DOHH2 (cell line): ENCODE results near the gene IRF4.

Source experiments
- H3F3A ChIP-seq: fragments of 200-600 bp; sonication (generic), shearing (Covaris generic); 2 replicates; pipeline ENCODE4 v1.6.0; 2016; ENCODE audit warnings: antibody characterized with exemption, mild to moderate bottlenecking; ENCODE audit not compliant: control insufficient read depth, insufficient read depth
- H3K27ac ChIP-seq: fragments of 200-600 bp; sonication (generic); 2 replicates; pipeline ENCODE4 v1.5.1; 2014; ENCODE audit warnings: low read depth, mild to moderate bottlenecking, low read length, moderate library complexity
- H3K27me3 ChIP-seq: fragments of 200-600 bp; sonication (generic); 2 replicates; pipeline ENCODE4 v1.6.1; 2014; ENCODE audit warnings: mild to moderate bottlenecking, low read length, mixed read lengths; ENCODE audit not compliant: control insufficient read depth
- H3K36me3 ChIP-seq: fragments of 200-600 bp; sonication (generic); 2 replicates; pipeline ENCODE4 v1.6.1; 2014; ENCODE audit warnings: mild to moderate bottlenecking, low read length, moderate library complexity, mixed read lengths; ENCODE audit not compliant: control insufficient read depth
- H3K4me1 ChIP-seq: fragments of 200-600 bp; sonication (generic); 2 replicates; pipeline ENCODE4 v1.6.1; 2014; ENCODE audit warnings: mild to moderate bottlenecking, low read length, mixed read lengths; ENCODE audit not compliant: control insufficient read depth
- H3K4me2 ChIP-seq: fragments of 200-600 bp; sonication (generic); 2 replicates; pipeline ENCODE4 v1.6.0; 2014; ENCODE audit warnings: mild to moderate bottlenecking, low read length, moderate library complexity
- H3K4me3 ChIP-seq: fragments of 200-600 bp; sonication (generic); 2 replicates; pipeline ENCODE4 v1.5.1; 2014; ENCODE audit warnings: mild to moderate bottlenecking, low read length, mixed read lengths
- H3K79me2 ChIP-seq: fragments of 200-600 bp; sonication (generic); 2 replicates; pipeline ENCODE4 v1.6.1; 2014; ENCODE audit warnings: mild to moderate bottlenecking, low read length, mixed read lengths; ENCODE audit not compliant: control insufficient read depth
- H3K9me2 ChIP-seq: fragments of 200-600 bp; sonication (generic); replicated peaks from 2 replicates; pipeline ENCODE4 v1.6.1; 2014; ENCODE audit warnings: mild to moderate bottlenecking, low read length, mixed read lengths; ENCODE audit not compliant: control insufficient read depth
- H3K9me3 ChIP-seq: fragments of 200-600 bp; sonication (generic); 2 replicates; pipeline ENCODE4 v1.6.1; 2014; ENCODE audit warnings: antibody characterized with exemption, low read length, mixed read lengths; ENCODE audit not compliant: control insufficient read depth, insufficient read depth
- H4K20me1 ChIP-seq: fragments of 200-600 bp; sonication (generic); 2 replicates; pipeline ENCODE4 v1.6.0; 2014; ENCODE audit warnings: low read depth, mild to moderate bottlenecking, antibody characterized with exemption, low read length, moderate library complexity; ENCODE audit not compliant: control insufficient read depth, insufficient read depth
- EZH2phosphoT487 ChIP-seq: fragments of 200-600 bp; sonication (generic); IDR thresholded peaks from 2 replicates; pipeline ENCODE4 v1.6.1; 2017; ENCODE audit warnings: borderline replicate concordance, mild to moderate bottlenecking, antibody characterized with exemption, low read length, moderate library complexity, mixed read lengths
- TF ChIP-seq, protein P1 (sequence below): fragments of 200-600 bp; sonication (generic); IDR thresholded peaks from one replicate; pipeline ENCODE4 v1.5.1; 2014; ENCODE audit warnings: antibody characterized with exemption, mild to moderate bottlenecking, low read depth, low read length; ENCODE audit not compliant: poor library complexity, severe bottlenecking

The IRF4 gene

DNA sequence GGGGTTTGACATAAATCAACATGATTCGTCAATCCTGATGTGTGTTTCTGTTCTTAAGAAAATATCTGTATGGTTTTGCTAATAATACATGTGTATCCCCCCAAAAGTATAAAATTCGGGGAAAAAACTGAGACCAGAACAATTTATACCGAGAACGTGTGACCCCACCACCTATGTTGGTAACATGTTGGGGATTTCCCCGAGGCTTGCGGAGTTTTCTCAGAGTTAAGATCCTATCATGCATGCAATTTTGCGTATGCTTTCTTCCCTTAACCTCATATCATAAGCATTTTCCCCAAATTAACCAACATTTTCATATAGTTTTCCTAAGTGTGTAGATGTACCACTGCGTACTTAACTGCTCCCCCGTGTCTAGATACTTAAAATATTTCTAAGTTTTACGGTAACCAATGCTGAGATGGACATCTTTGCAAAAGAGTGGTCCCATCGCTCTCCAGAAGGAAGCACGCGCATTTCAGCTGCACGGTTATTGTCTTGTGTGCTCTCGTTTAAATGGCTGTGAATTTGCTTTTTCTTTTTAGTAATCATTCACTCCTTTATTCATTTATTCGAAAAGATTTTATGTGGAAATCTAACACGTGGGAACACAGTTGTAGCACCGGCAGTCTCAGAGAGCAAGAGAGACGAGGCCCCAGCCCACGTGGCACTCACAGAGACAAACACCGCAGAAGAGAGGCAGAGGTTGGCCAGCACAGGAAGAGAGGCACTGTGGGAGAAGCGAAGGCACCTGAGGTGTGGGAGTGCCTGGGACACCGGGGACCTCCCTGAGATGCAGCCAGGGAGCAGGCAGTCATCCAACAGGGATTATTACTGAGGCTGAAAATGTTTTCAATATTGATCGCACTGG is 13.2 kb upstream of the IRF4 start:
- H3K27ac ChIP-seq, result no peak overlapping the region
- H3K79me2 ChIP-seq, result no peaks in the 10 kb centered on the region
- H3K9me3 ChIP-seq, result peaks cover 4% of the 10 kb centered on the region
- peaks cover 13% of the 10 kb centered on the region for H3K4me1 ChIP-seq
- H3K36me3 ChIP-seq, result no peaks in the 10 kb centered on the region
- H3K4me2 ChIP-seq, result no peak overlapping the region
- no peaks in the 10 kb centered on the region for H4K20me1 ChIP-seq
- TF ChIP-seq, protein P1, sequence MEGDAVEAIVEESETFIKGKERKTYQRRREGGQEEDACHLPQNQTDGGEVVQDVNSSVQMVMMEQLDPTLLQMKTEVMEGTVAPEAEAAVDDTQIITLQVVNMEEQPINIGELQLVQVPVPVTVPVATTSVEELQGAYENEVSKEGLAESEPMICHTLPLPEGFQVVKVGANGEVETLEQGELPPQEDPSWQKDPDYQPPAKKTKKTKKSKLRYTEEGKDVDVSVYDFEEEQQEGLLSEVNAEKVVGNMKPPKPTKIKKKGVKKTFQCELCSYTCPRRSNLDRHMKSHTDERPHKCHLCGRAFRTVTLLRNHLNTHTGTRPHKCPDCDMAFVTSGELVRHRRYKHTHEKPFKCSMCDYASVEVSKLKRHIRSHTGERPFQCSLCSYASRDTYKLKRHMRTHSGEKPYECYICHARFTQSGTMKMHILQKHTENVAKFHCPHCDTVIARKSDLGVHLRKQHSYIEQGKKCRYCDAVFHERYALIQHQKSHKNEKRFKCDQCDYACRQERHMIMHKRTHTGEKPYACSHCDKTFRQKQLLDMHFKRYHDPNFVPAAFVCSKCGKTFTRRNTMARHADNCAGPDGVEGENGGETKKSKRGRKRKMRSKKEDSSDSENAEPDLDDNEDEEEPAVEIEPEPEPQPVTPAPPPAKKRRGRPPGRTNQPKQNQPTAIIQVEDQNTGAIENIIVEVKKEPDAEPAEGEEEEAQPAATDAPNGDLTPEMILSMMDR, result no peak
- TF ChIP-seq EZH2phosphoT487, result no peak
- H3K9me2 ChIP-seq, result no peaks in the 10 kb centered on the region
- peaks cover 10% of the 10 kb centered on the region for H3K27me3 ChIP-seq
- no peaks in the 10 kb centered on the region for H3F3A ChIP-seq
- no peak overlapping the region for H3K4me3 ChIP-seq

DNA sequence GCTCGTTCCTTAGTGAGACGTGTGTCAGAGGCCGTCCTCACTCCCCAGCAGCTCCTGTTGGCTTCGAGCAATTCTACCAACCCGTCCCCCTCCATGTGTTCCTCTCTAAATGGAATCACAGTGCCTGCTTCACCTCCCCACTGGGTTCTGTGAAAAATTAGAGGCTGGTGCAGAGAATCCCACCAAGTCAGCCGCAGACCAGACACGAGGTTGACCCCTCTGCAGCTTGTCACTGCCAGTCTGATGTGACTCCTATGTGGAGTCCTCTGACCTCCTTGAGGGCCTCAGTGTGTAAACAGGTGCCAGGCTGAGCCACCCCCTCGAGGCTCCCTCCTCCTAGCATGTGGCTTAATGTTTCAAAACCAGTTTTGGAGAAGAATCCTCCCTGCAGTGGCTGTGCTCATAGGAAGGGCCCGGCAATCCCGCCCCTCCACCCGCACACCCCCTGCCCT is 12.6 kb upstream of the IRF4 start:
- no peaks in the 10 kb centered on the region for H3F3A ChIP-seq
- no peaks in the 10 kb centered on the region for H3K79me2 ChIP-seq
- no peaks in the 10 kb centered on the region for H3K9me2 ChIP-seq
- peaks cover 1% of the 10 kb centered on the region for H3K9me3 ChIP-seq
- no peak overlapping the region for H3K4me3 ChIP-seq
- TF ChIP-seq, protein P1, result no peak
- no peak for TF ChIP-seq EZH2phosphoT487
- H4K20me1 ChIP-seq, result no peaks in the 10 kb centered on the region
- H3K4me2 ChIP-seq, result no peak overlapping the region
- no peak overlapping the region for H3K27ac ChIP-seq
- H3K27me3 ChIP-seq, result peaks cover 10% of the 10 kb centered on the region
- peaks cover 13% of the 10 kb centered on the region for H3K4me1 ChIP-seq
- H3K36me3 ChIP-seq, result no peaks in the 10 kb centered on the region

DNA sequence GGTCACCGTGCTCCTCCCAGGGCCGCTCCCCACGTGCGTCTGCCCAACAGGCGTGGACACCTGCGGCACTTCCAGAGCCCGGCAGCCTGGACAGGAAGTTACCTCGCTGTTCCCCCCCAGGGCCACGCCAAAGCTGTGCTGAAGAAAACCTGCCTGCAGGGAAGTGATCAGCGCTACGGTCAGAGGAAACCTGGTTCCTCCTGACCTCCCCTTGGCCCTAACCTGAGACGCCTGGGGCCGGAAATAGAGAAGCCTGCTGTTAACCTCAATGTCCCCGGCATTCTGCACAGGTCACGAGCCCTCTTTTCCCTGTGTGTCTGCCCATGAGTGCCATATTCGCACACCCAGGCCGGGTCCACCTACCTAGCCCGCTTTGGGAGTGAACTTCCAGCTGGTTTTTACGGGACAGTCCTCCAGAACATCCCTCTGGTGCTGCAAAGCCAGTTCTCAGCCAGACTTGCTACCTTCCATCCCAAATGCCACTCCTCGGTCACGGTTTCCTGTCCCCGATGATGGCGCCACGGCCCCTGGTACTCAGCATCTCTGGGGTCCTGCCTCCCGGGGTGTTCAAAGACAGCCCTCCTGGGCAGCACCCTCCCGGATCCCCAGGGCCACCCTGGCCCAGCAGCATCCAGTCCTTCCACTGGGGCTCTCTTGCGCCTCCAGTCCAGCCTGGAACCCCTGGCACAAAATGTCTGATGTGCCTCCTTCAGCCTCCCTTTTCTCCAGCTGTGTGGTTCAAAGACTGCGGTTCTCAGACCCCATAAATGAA is 12.0 kb upstream of the IRF4 start:
- Histone ChIP-seq H4K20me1 (no peaks in the 10 kb centered on the region), H3K9me3 (no peaks in the 10 kb centered on the region; the same call in 1 of the 2 replicates), H3K4me1 (peaks cover 13% of the 10 kb centered on the region), H3K9me2 (no peaks in the 10 kb centered on the region), H3K27ac (no peak overlapping the region), H3K27me3 (peaks cover 10% of the 10 kb centered on the region), H3F3A (no peaks in the 10 kb centered on the region), H3K79me2 (no peaks in the 10 kb centered on the region), H3K4me2 (no peak overlapping the region), H3K4me3 (no peak overlapping the region), H3K36me3 (no peaks in the 10 kb centered on the region)
- TF ChIP-seq, protein P1, result no peak
- no peak for TF ChIP-seq EZH2phosphoT487
